H1 (cell line): ENCODE results near the gene PTCHD4. TPM values are rescaled to one million over a fixed set of nuclear protein-coding genes. Genes with fewer than 3 reads are reported as not detected.

Experiments used
- CTCF ChIA-PET: fragments of 300-600 bp; sonication (Branson Sonifier 250); formaldehyde crosslinking; loops from one replicate; lab custom pipeline; 2021; ENCODE audit not compliant: partially characterized antibody; lab: Charles Lee
- POLR2A ChIA-PET: fragments of 300-600 bp; sonication (Branson Sonifier 250); formaldehyde crosslinking; loops from one replicate; lab custom pipeline; 2021; ENCODE audit warnings: inconsistent platforms; ENCODE audit not compliant: partially characterized antibody; lab: Charles Lee
- DNase-seq, 2 experiments: peaks; one replicate each; pipeline versions ENCODE4 v3.0.0 to v3.0.0-alpha.2; 2010 to 2022; ENCODE audit warnings: low spot score in 2 of 2, low read depth in 1 of 2, mixed read lengths in 1 of 2
- FAIRE-seq: peaks from 2 replicates; lab custom pipeline; 2011; peaks lifted over from hg19 to GRCh38; lab: Jason Lieb, UNC
- H2AFZ ChIP-seq: 2 replicates; pipeline ENCODE4 v1.8.1; 2012; ENCODE audit warnings: low read length, inconsistent platforms
- H2AK5ac ChIP-seq: 2 replicates; pipeline ENCODE4 v1.6.1; 2013; ENCODE audit warnings: low read depth, low read length
- H2BK120ac ChIP-seq: replicated peaks from 2 replicates; pipeline ENCODE3; 2013; ENCODE audit warnings: low read depth, low read length, inconsistent platforms
- H2BK12ac ChIP-seq: 2 replicates; pipeline ENCODE4 v1.6.1; 2013; ENCODE audit warnings: low read depth, low read length
- H2BK15ac ChIP-seq: 2 replicates; pipeline ENCODE4 v1.6.1; 2013; ENCODE audit warnings: low read length
- H2BK20ac ChIP-seq: 2 replicates; pipeline ENCODE4 v1.6.1; 2013; ENCODE audit warnings: low read length
- H2BK5ac ChIP-seq: 2 replicates; pipeline ENCODE4 v1.6.1; 2013; ENCODE audit warnings: low read depth, low read length
- H3K14ac ChIP-seq: 2 replicates; pipeline ENCODE4 v1.6.1; 2013; ENCODE audit warnings: inconsistent platforms; ENCODE audit not compliant: insufficient read length
- H3K18ac ChIP-seq: 2 replicates; pipeline ENCODE4 v1.6.1; 2013; ENCODE audit warnings: low read length; ENCODE audit errors: extremely low read depth
- H3K23ac ChIP-seq: 2 replicates; pipeline ENCODE4 v1.6.1; 2013; ENCODE audit warnings: inconsistent platforms; ENCODE audit not compliant: insufficient read length
- H3K23me2 ChIP-seq: 2 replicates; pipeline ENCODE4 v1.6.1; 2013; ENCODE audit warnings: low read depth, low read length
- H3K27ac ChIP-seq: 2 replicates; pipeline ENCODE4 v1.6.1; 2011; ENCODE audit warnings: low read depth, low read length, inconsistent platforms
- H3K27me3 ChIP-seq, 4 experiments: replicated peaks in 1 of 4; 1 replicate in 1 of 4; 2 replicates in 3 of 4; pipeline versions ENCODE4 v1.6.1 to v1.8.1; 2011 to 2013; ENCODE audit warnings: low read length in 3 of 4, mild to moderate bottlenecking in 3 of 4, inconsistent platforms in 2 of 4, mixed read lengths in 2 of 4, moderate library complexity in 1 of 4; ENCODE audit not compliant: control insufficient read depth in 3 of 4, insufficient read depth in 3 of 4; ENCODE audit errors: extremely low read depth in 1 of 4
- H3K36me3 ChIP-seq, 4 experiments: 2 replicates each; pipeline versions ENCODE4 v1.6.1 to v1.8.1; 2011 to 2013; ENCODE audit warnings: mild to moderate bottlenecking in 4 of 4, low read length in 3 of 4, moderate library complexity in 2 of 4, control low read depth in 1 of 4, inconsistent platforms in 1 of 4; ENCODE audit not compliant: insufficient read depth in 4 of 4, control insufficient read depth in 2 of 4
- H3K4ac ChIP-seq: replicated peaks from 2 replicates; pipeline ENCODE3; 2013; ENCODE audit warnings: low read length, low read depth, mixed read lengths, inconsistent platforms; ENCODE audit not compliant: insufficient read length
- H3K4me1 ChIP-seq, 4 experiments: replicated peaks in 1 of 4; 1 replicate in 1 of 4; 2 replicates in 3 of 4; pipeline versions ENCODE4 v1.6.1 to v1.8.1; 2011 to 2013; ENCODE audit warnings: low read length in 3 of 4, inconsistent platforms in 2 of 4, mixed read lengths in 1 of 4; ENCODE audit not compliant: insufficient read depth in 4 of 4, control insufficient read depth in 3 of 4
- H3K4me2 ChIP-seq, 2 experiments: 2 replicates each; pipeline versions ENCODE4 v1.6.1 to v1.8.1; 2011 to 2013; ENCODE audit warnings: low read depth in 2 of 2, low read length in 2 of 2, control low read depth in 1 of 2, inconsistent platforms in 1 of 2, mild to moderate bottlenecking in 1 of 2; ENCODE audit not compliant: insufficient read depth in 1 of 2
- H3K4me3 ChIP-seq, 4 experiments: fragments of 200-600, 300-600 bp in 1 of 4; sonication (generic), shearing (Covaris generic), sonication (Bioruptor Twin) in 1 of 4; 2 replicates each; pipeline versions ENCODE4 v1.5.1 to v1.8.1; 2011 to 2016; ENCODE audit warnings: low read length in 4 of 4, low read depth in 3 of 4, control low read depth in 2 of 4, inconsistent platforms in 2 of 4, mild to moderate bottlenecking in 2 of 4, mixed read lengths in 1 of 4, moderate library complexity in 1 of 4; ENCODE audit not compliant: insufficient read depth in 2 of 4; ENCODE audit errors: extremely low read depth in 1 of 4
- H3K56ac ChIP-seq: replicated peaks from 2 replicates; pipeline ENCODE3; 2013; ENCODE audit warnings: low read depth, mild to moderate bottlenecking, mixed read lengths, low read length, inconsistent platforms; ENCODE audit not compliant: insufficient read length
- H3K79me1 ChIP-seq: 2 replicates; pipeline ENCODE4 v1.6.1; 2013; ENCODE audit warnings: low read depth, low read length, control low read depth
- H3K79me2 ChIP-seq, 2 experiments: 2 replicates each; pipeline versions ENCODE4 v1.6.1 to v1.8.1; 2012 to 2013; ENCODE audit warnings: low read length in 2 of 2, mild to moderate bottlenecking in 2 of 2, inconsistent platforms in 1 of 2; ENCODE audit not compliant: insufficient read depth in 2 of 2, control insufficient read depth in 1 of 2
- H3K9ac ChIP-seq, 4 experiments: replicated peaks in 1 of 4; 1 replicate in 1 of 4; 2 replicates in 3 of 4; pipeline versions ENCODE4 v1.6.1 to v1.8.1; 2011 to 2013; ENCODE audit warnings: low read depth in 3 of 4, low read length in 3 of 4, control low read depth in 2 of 4, mild to moderate bottlenecking in 2 of 4, moderate library complexity in 2 of 4, inconsistent platforms in 1 of 4; ENCODE audit errors: extremely low read depth in 1 of 4
- H3K9me3 ChIP-seq, 2 experiments: 2 replicates each; pipeline versions ENCODE4 v1.6.1 to v1.8.1; 2012 to 2013; ENCODE audit warnings: mild to moderate bottlenecking in 2 of 2, moderate library complexity in 2 of 2, control low read depth in 1 of 2, inconsistent platforms in 1 of 2, low read depth in 1 of 2, low read length in 1 of 2, mixed read lengths in 1 of 2; ENCODE audit not compliant: insufficient read depth in 2 of 2
- H4K20me1 ChIP-seq, 2 experiments: replicated peaks in 1 of 2; 2 replicates each; pipeline versions ENCODE3 to v1.8.1; 2011 to 2013; ENCODE audit warnings: inconsistent platforms in 2 of 2, low read length in 2 of 2, mild to moderate bottlenecking in 1 of 2; ENCODE audit not compliant: insufficient read depth in 2 of 2, control insufficient read depth in 1 of 2
- H4K5ac ChIP-seq: 2 replicates; pipeline ENCODE4 v1.6.1; 2013; ENCODE audit warnings: low read length, low read depth, mixed read lengths, inconsistent platforms; ENCODE audit not compliant: insufficient read length
- H4K8ac ChIP-seq: 2 replicates; pipeline ENCODE4 v1.8.0; 2013; ENCODE audit warnings: mild to moderate bottlenecking, moderate library complexity, low read length, inconsistent platforms; ENCODE audit not compliant: insufficient read depth; ENCODE audit errors: extremely low read depth
- H4K91ac ChIP-seq: replicated peaks from 2 replicates; pipeline ENCODE3; 2013; ENCODE audit warnings: low read length, mixed read lengths, inconsistent platforms; ENCODE audit not compliant: insufficient read length
- CTBP2 ChIP-seq: IDR thresholded peaks from 2 replicates; pipeline ENCODE4 v1.7.0; 2011; ENCODE audit warnings: borderline replicate concordance, mild to moderate bottlenecking, moderate library complexity, mixed read lengths, low read length; ENCODE audit not compliant: insufficient read depth, insufficient read length
- SIN3A ChIP-seq, 2 experiments: IDR thresholded peaks in 1 of 2; conservative IDR thresholded peaks in 1 of 2; 2 replicates each; pipeline ENCODE4 v1.6.1; 2011 to 2012; ENCODE audit warnings: low read length in 2 of 2, improper control_type of control experiment in 1 of 2, low read depth in 1 of 2, mild to moderate bottlenecking in 1 of 2
- polyA plus RNA-seq, 7 experiments: library from polyadenylated mRNA; depleted of rRNA in 3 of 7; stranded (reverse) in 5 of 7; unstranded in 2 of 7; fragments of >200 nt in 5 of 7; fragments of 200-250 nt in 2 of 7; gene quantifications; 1 replicate in 5 of 7; 2 replicates in 1 of 7; 4 replicates in 1 of 7; pipeline versions ENCODE4 v1.2.1 to v1.2.3, GENCODE V29; 2011 to 2013; ENCODE audit warnings: missing spikeins in 2 of 7, mixed read lengths in 2 of 7
- total RNA-seq: library from RNA; stranded (reverse); fragmentation: NEBNext Ultra II Directional; extraction: Animal tissue kit (Norgen Biotek cat#: 25700); gene quantifications from 2 replicates; pipeline ENCODE4 v1.2.1, GENCODE V29; 2021

Gene PTCHD4
- total and polyA plus RNA-seq, 2 of the 8 experiments (the other 6 are each of a cell fraction or from before 2014, with no cell fraction given): 0.17 to 0.37 TPM

- peaks cover 0 to 2% of the 10 kb centered on the region in 2 experiments for H4K20me1 ChIP-seq
- no peak overlapping the region for H3K4ac ChIP-seq
- no peaks in the 10 kb centered on the region; a peak in 2 of 8 replicates for H3K36me3 ChIP-seq
- H2BK20ac ChIP-seq: no peak overlapping the region
- no peak for TF ChIP-seq SIN3A (conservative IDR thresholded peaks at IDR 0.05 in 1 of 2, IDR thresholded peaks at IDR 0.05 in 1 of 2; ENCODE audit: low read depth in 1 of 2, low read length in 2 of 2)
- TF ChIP-seq CTBP2: no peak
- TF ChIP-seq, all 59 proteins: peak for 0
- Histone ChIP-seq H3K79me1 (no peaks in the 10 kb centered on the region), H2BK15ac (no peak overlapping the region), H2AFZ (no peak overlapping the region), H3K27ac (no peak overlapping the region), H3K4me2 (no peak overlapping the region), H3K23ac (no peak overlapping the region), H3K14ac (no peak overlapping the region), H4K8ac (no peak overlapping the region), H3K9ac (no peak overlapping the region), H3K23me2 (no peaks in the 10 kb centered on the region), H2BK12ac (no peak overlapping the region), H4K5ac (no peak overlapping the region), H2AK5ac (no peak overlapping the region), H3K56ac (no peak overlapping the region), H4K91ac (no peak overlapping the region), H3K4me3 (no peak overlapping the region), H2BK120ac (no peak overlapping the region), H3K18ac (no peak overlapping the region), H3K79me2 (no peaks in the 10 kb centered on the region), H3K9me3 (no peaks in the 10 kb centered on the region), H3K27me3 (no peaks in the 10 kb centered on the region; a peak in 1 of 7 replicates), H3K4me1 (peaks cover 0 to 10% (median 3%) of the 10 kb centered on the region in 4 experiments; a peak in 3 of 7 replicates), H2BK5ac (no peak overlapping the region)
- ChIA-PET CTCF (no interaction called here), POLR2A (no interaction called here)
- FAIRE-seq: no peak
- no peak for DNase-seq
These were observed 35.8 kb downstream of the PTCHD4 start for GRCh38 chr6:48075181-48075580.
